GM21381 (cell line): ENCODE measurements around the gene CNGA3.

Experiments
- ATAC-seq: cut with Tn5 transposase; IDR thresholded peaks from one replicate; pipeline ENCODE4 v1.9.1; 2021; ENCODE audit warnings: mild to moderate bottlenecking, moderate library complexity; ENCODE audit not compliant: unreplicated experiment

The CNGA3 gene

GRCh38 chr2:98327776-98328175 is 18.5 kb upstream of the CNGA3 start:
- ATAC-seq: no peak

DNA sequence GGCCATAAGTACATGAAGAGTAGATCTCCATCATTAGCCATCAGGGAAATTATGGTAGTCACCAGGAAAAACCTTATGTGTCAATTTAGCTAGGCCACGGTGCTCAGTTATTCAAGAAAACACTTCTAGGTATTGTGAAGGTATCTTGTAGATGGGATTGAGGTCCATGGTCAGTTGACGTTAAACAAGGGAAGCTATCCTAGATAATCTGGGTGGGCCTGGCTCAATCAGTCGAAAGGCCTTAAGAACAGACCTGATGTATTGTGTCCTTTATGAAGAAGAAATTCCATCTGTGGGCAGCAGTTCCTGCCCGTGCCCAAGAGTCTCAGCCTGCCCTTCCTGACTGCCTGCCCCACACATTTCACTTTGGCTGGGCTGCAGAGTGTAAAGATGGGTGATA is 16.7 kb upstream of the CNGA3 start:
- ATAC-seq: no peak

GRCh38 chr2:98332989-98333388 is 13.3 kb upstream of the CNGA3 start:
- ATAC-seq: no peak

- no peak for ATAC-seq
Observed at GRCh38 chr2:98333922-98334321, 12.3 kb upstream of the CNGA3 start.

GRCh38 chr2:98334439-98335078 is 11.7 kb upstream of the CNGA3 start:
- ATAC-seq: no peak

DNA sequence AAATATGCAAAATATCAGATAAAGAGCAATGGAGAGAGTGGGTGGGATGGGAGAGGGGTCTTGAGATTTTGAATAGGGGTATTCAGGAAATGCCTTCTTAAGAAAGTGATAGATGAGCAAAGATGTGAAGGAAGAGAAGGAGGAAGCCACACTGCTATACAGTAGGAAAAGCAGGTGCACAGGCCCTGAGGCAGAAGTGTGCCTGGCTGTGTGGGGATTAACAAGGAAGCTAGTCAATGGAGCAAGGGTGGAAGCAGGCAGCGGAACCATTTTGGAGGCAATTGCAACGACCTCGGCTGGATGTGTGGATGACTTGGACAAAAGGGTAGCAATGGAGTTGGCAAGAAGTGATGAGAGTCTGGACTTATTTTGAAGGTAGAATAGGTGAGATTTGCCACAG is 11.0 kb upstream of the CNGA3 start:
- ATAC-seq: no peak

DNA sequence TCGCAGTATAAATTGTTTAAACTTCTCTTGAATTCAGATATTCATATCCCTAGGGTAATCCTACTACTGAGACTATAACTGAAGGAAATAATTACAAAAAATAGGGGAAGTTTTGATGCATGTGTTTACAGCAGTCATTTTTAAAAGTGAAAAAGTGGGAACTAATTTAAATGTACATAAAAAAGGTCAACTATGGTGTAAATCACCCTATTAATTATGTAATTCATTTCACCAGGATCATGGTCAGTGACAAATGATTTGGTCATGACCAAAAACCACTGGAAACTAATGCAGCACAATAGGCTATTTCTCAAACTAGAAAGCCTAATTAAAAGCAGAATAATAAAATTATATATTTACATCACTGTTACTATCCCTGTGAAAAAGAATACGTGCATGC is 5.0 kb upstream of the CNGA3 start:
- ATAC-seq: no peak

GRCh38 chr2:98343285-98343684 is 3.0 kb upstream of the CNGA3 start:
- no peak for ATAC-seq

DNA sequence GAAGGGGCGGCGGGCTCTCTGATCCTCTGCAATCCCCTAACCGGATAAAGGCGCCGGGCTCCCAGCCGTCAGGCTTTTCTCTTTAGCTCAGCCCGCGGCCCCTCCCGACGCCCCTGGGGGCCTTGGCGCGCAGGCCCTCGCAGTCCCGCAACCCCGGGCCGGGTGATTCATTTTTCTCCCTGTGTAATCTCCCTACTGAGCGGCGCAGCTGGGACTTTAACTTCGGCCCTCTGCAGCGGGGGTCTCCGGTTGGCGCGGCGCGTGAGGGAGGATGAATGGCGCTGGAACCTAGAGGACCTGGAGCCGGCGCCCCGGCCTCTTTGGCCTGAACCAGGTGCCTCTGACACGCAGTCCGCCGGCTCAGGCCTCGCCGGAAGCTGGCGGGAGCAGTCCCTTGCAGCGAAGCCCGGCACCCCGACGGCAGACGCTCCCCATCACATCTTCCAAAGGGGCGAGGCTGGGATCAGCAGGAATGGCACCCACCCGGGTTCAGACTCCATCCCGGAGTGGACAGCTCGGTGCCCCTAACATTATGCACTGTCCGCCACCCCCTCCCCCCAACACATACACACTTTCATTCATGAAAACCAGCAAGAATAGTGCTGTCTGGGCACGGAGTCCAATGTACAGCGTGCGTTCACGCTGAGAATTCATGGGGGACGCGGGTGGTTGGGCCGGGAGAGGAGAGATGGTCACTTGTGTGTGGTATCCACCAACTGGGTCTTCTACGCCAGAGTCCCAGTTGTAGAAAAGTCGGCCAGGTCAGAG is 1.2 kb downstream of the CNGA3 start:
- ATAC-seq: no peak

- no peak for ATAC-seq
Observed at GRCh38 chr2:98348066-98348561, 1.9 kb downstream of the CNGA3 start.

- no peak for ATAC-seq
Observed at GRCh38 chr2:98350411-98350810, 4.2 kb downstream of the CNGA3 start.

DNA sequence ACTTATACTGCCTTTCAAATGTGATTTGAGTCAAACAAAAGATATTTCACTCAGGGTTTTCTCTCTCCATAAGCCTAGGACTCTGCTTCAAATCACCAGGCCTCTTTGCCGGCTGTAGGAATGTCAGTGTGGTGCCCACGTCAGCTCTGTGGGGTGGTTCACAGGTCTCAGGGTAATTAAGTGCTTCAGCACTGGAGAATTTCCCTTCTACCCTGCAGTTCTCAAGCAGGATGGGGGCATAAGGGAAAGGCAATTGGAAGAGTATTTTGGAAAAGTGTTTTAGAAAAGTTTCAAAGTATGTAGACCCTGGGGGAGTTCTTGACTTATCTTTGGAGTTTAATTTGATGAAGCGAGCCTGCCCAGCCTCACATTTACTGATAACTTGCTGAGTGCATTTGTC is 9.6 kb downstream of the CNGA3 start:
- ATAC-seq: no peak

DNA sequence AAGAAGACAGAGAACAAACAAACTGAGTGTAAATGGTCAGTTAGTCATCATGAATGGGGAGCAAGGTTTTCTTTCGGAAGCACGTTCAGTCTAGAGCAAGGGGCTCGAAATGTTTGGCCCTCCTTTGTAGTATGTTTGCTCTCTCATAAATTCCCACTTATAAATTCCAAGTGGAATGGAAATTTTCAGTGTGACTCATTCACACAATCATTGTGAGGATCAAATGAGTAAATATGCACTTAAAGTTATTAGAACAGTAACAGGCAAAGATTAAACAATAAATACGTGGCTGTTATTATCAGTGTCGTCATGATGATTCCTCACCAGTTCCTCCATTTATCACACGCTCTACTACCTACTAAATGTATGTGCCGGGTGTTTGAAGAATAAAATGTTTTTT is 10.5 kb downstream of the CNGA3 start:
- no peak for ATAC-seq

GRCh38 chr2:98357849-98358248 is 11.6 kb downstream of the CNGA3 start:
- ATAC-seq: no peak

GRCh38 chr2:98359986-98360385 is 13.7 kb downstream of the CNGA3 start:
- no peak for ATAC-seq

DNA sequence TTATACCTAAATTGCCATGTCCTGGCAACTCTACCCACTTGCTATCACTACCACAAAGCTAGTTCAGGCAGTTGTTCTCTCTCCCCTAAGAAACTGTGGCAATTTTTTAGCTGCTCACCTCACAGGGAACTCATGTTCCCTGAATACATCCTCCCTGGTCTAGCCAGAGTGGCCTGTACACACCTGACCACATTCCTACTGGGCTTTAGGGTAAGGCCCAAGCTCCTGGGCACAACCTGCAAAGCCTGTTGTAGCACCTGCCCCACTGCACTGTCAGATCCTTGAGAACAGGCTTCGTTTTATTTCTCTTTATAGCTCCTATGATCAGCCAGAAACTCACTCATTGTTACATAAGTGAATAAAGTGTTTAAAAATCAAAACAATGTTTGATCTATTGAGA is 21.5 kb downstream of the CNGA3 start:
- ATAC-seq: no peak

- ATAC-seq: no peak
Observed at GRCh38 chr2:98369710-98370239, 23.5 kb downstream of the CNGA3 start.

DNA sequence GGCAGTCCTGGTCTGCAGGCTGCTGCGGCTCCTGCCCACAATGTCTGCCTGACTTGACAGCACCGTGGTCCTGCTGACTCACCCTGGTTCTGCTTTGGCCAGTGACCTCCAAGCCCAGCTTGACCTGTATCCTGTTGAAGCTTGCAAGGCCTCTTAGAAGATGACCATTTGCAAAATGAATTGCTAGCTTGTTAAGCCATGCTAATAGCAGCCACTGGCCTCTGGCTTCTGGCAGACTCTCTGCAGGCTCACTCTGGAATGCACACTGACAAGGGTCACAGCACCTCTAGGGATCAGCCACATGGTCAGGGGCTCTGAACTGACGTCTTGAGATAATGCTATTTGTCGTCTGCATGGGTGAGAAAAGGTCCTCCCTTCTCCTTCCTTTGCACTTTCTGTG is 25.9 kb downstream of the CNGA3 start:
- no peak for ATAC-seq

GRCh38 chr2:98372579-98372978 is 26.3 kb downstream of the CNGA3 start:
- no peak for ATAC-seq

DNA sequence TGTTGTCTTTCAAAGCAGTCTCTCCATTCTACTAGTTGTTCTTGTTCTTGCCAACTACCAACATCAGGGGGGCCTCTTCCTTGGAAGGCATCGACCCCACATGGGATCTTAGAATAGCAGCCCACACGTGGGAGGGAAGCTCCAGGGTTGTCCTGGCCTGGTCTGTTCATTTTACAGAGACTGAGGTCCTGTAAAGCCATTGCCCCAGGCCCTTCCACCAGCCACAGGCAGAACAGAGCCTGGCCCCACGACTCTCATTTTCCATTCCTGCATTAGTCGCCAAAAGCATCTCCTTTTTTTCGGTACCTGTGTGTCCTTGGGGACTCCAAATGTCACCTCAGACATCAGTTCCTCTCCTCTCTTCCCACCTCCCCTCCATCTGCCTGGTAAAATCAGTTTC is 28.0 kb downstream of the CNGA3 start:
- ATAC-seq: no peak

- ATAC-seq: no peak
Observed at GRCh38 chr2:98374958-98375570, 28.8 kb downstream of the CNGA3 start.
